Smooth muscle cell (in vitro differentiated cells): ENCODE results near the gene CPA5. TPM values are rescaled to one million over a fixed set of nuclear protein-coding genes. Genes with fewer than 3 reads are reported as not detected.

Experiments
- DNase-seq: peaks from one replicate; lab custom pipeline; 2025; ENCODE audit not compliant: unreplicated experiment; lab: John Stamatoyannopoulos, UW
- H2AFZ ChIP-seq: fragments of 200-600 bp; sonication (generic); 2 replicates; pipeline ENCODE4 v1.6.0; 2016; ENCODE audit warnings: antibody characterized with exemption, low read depth, mild to moderate bottlenecking
- H3F3A ChIP-seq: fragments of 200-600 bp; sonication (generic); 2 replicates; pipeline ENCODE4 v1.6.0; 2017; ENCODE audit warnings: antibody characterized with exemption, low read depth
- H3K27ac ChIP-seq: fragments of 200-600 bp; sonication (generic); 2 replicates; pipeline ENCODE4 v1.5.1; 2016; ENCODE audit warnings: low read depth, mild to moderate bottlenecking
- H3K27me3 ChIP-seq: fragments of 200-600 bp; sonication (generic); 2 replicates; pipeline ENCODE4 v1.6.1; 2016; ENCODE audit warnings: low read depth, mild to moderate bottlenecking
- H3K36me3 ChIP-seq: fragments of 200-600 bp; sonication (generic); 2 replicates; pipeline ENCODE4 v1.5.1; 2016; ENCODE audit warnings: low read depth
- H3K4me1 ChIP-seq: fragments of 200-600 bp; sonication (generic); 2 replicates; pipeline ENCODE4 v1.5.1; 2016; ENCODE audit warnings: low read depth
- H3K4me2 ChIP-seq: fragments of 200-600 bp; sonication (generic); 2 replicates; pipeline ENCODE4 v1.6.0; 2016; ENCODE audit warnings: mild to moderate bottlenecking
- H3K4me3 ChIP-seq: fragments of 200-600 bp; sonication (generic); 2 replicates; pipeline ENCODE4 v1.5.1; 2016; ENCODE audit warnings: mild to moderate bottlenecking
- H3K79me2 ChIP-seq: fragments of 200-600 bp; sonication (generic); 2 replicates; pipeline ENCODE4 v1.6.0; 2016; ENCODE audit warnings: low read depth, mild to moderate bottlenecking
- H3K9ac ChIP-seq: fragments of 200-600 bp; sonication (generic); 2 replicates; pipeline ENCODE4 v1.6.0; 2016; ENCODE audit warnings: low read depth
- H3K9me3 ChIP-seq: fragments of 200-600 bp; sonication (generic); replicated peaks from 2 replicates; pipeline ENCODE4 v1.5.1; 2016; ENCODE audit warnings: low read depth
- H4K20me1 ChIP-seq: fragments of 200-600 bp; sonication (generic); 2 replicates; pipeline ENCODE4 v1.6.0; 2016; ENCODE audit warnings: low read depth
- WGBS: methylation state at CpG from one replicate; pipeline ENCODE4 v1.1.7; 2016; ENCODE audit warnings: low lambda C conversion rate; 5-methylcytosine and 5-hydroxymethylcytosine counted together
- polyA plus RNA-seq: library from polyadenylated mRNA; unstranded; fragments of >200 nt; fragmentation: Nextera tagmentation; extraction: Ambion mirVana; gene quantifications from 2 replicates; pipeline ENCODE4 v1.2.1, GENCODE V29; 2016
- total RNA-seq: library from RNA; depleted of rRNA; stranded (reverse); fragments of >200 nt; gene quantifications from 2 replicates; pipeline ENCODE4 v1.2.3, GENCODE V29; 2014
- TF ChIP-seq, protein P1 (sequence below): fragments of 200-600 bp; sonication (generic); IDR thresholded peaks from 2 replicates; pipeline ENCODE4 v1.5.1; 2017; ENCODE audit warnings: borderline replicate concordance, mild to moderate bottlenecking, antibody characterized with exemption; ENCODE audit not compliant: insufficient read depth, poor library complexity, severe bottlenecking

Gene CPA5
- total and polyA plus RNA-seq, 2 experiments from 2014 or later: not detected

- Histone ChIP-seq H3K9ac (no peak overlapping the region), H3K27ac (no peak overlapping the region), H3K4me2 (no peak overlapping the region), H3F3A (no peaks in the 10 kb centered on the region), H3K4me3 (no peak overlapping the region), H3K36me3 (no peaks in the 10 kb centered on the region), H3K9me3 (no peaks in the 10 kb centered on the region), H2AFZ (peak overlapping the region; percentile 40), H3K79me2 (no peaks in the 10 kb centered on the region), H4K20me1 (no peaks in the 10 kb centered on the region), H3K27me3 (no peaks in the 10 kb centered on the region), H3K4me1 (no peaks in the 10 kb centered on the region)
- TF ChIP-seq, protein P1, sequence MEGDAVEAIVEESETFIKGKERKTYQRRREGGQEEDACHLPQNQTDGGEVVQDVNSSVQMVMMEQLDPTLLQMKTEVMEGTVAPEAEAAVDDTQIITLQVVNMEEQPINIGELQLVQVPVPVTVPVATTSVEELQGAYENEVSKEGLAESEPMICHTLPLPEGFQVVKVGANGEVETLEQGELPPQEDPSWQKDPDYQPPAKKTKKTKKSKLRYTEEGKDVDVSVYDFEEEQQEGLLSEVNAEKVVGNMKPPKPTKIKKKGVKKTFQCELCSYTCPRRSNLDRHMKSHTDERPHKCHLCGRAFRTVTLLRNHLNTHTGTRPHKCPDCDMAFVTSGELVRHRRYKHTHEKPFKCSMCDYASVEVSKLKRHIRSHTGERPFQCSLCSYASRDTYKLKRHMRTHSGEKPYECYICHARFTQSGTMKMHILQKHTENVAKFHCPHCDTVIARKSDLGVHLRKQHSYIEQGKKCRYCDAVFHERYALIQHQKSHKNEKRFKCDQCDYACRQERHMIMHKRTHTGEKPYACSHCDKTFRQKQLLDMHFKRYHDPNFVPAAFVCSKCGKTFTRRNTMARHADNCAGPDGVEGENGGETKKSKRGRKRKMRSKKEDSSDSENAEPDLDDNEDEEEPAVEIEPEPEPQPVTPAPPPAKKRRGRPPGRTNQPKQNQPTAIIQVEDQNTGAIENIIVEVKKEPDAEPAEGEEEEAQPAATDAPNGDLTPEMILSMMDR: no peak
- 77% methylated on average over 2 of the region's 2 CpGs for WGBS
- DNase-seq: no peak
These were observed 10.8 kb upstream of the CPA5 start for GRCh38 chr7:130333832-130334231.

DNA sequence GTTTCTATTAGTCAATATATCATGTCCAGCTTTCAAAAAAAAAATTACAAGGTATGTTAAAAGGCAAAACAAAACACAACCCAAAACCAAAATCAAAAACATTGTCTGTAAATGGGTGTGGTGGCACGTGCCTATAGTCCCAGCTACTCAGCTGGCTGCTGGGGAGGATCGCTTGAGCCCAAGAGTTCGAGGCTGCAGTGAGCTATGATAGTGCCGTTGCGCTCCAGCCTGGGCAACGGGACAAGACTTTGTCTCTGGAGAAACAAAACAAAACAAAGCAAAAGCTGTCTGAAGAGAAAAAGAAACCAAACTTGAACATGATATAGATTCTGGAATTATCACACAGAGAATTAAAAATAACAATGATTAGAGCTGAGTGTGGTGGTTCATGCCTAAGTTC is 10.3 kb upstream of the CPA5 start:
- WGBS: 95% methylated on average over 6 of the region's 6 CpGs
- H3F3A ChIP-seq: no peaks in the 10 kb centered on the region
- H3K9me3 ChIP-seq: no peaks in the 10 kb centered on the region
- no peak for DNase-seq
- no peaks in the 10 kb centered on the region for H3K4me1 ChIP-seq
- H3K36me3 ChIP-seq: no peaks in the 10 kb centered on the region
- H3K4me3 ChIP-seq: no peak overlapping the region
- no peak overlapping the region for H3K4me2 ChIP-seq
- no peaks in the 10 kb centered on the region for H3K79me2 ChIP-seq
- no peak overlapping the region for H2AFZ ChIP-seq
- H3K27me3 ChIP-seq: no peaks in the 10 kb centered on the region
- no peak overlapping the region for H3K9ac ChIP-seq
- TF ChIP-seq, protein P1: no peak
- no peaks in the 10 kb centered on the region for H4K20me1 ChIP-seq
- no peak overlapping the region for H3K27ac ChIP-seq

- H3K27ac ChIP-seq: no peak overlapping the region
- 90% methylated on average over 6 of the region's 6 CpGs for WGBS
- no peaks in the 10 kb centered on the region for H3K4me1 ChIP-seq
- H3K9ac ChIP-seq: no peak overlapping the region
- H3K9me3 ChIP-seq: no peaks in the 10 kb centered on the region
- no peak overlapping the region for H3K4me3 ChIP-seq
- DNase-seq: no peak
- H4K20me1 ChIP-seq: no peaks in the 10 kb centered on the region
- no peak overlapping the region for H3K4me2 ChIP-seq
- no peaks in the 10 kb centered on the region for H3F3A ChIP-seq
- H3K27me3 ChIP-seq: no peaks in the 10 kb centered on the region
- H3K79me2 ChIP-seq: no peaks in the 10 kb centered on the region
- TF ChIP-seq, protein P1: no peak
- no peaks in the 10 kb centered on the region for H3K36me3 ChIP-seq
- no peak overlapping the region for H2AFZ ChIP-seq
These were observed 7.1 kb upstream of the CPA5 start for GRCh38 chr7:130337410-130337971.

- Histone ChIP-seq H3K4me2 (no peak overlapping the region), H3K9ac (no peak overlapping the region), H3K4me1 (no peaks in the 10 kb centered on the region), H4K20me1 (no peaks in the 10 kb centered on the region), H3K4me3 (no peak overlapping the region), H3K36me3 (no peaks in the 10 kb centered on the region), H3K9me3 (no peaks in the 10 kb centered on the region), H3K27me3 (no peaks in the 10 kb centered on the region), H3K27ac (no peak overlapping the region), H3K79me2 (no peaks in the 10 kb centered on the region), H2AFZ (no peak overlapping the region), H3F3A (no peaks in the 10 kb centered on the region)
- DNase-seq: no peak
- TF ChIP-seq, protein P1: no peak
- 84% methylated on average over 3 of the region's 3 CpGs for WGBS
These were observed 6.4 kb upstream of the CPA5 start for GRCh38 chr7:130338233-130338632.
